Suprapubic skin (tissue), 4 donors: ENCODE data around the gene TMEM232. TPM values are rescaled to one million over a fixed set of nuclear protein-coding genes. Genes with fewer than 3 reads are reported as not detected.

Experiments
- DNase-seq, 2 donors: peaks; one replicate each; pipeline ENCODE4 v3.0.0-alpha.2; 2019; ENCODE audit warnings: low spot score in 2 of 2
- H3K27ac ChIP-seq: fragments of 200-600 bp; sonication (generic); one replicate; pipeline ENCODE4 v1.5.1; 2019
- H3K27me3 ChIP-seq: fragments of 200-600 bp; sonication (generic); one replicate; pipeline ENCODE4 v1.5.1; 2019
- H3K36me3 ChIP-seq: fragments of 200-600 bp; sonication (generic); one replicate; pipeline ENCODE4 v1.5.1; 2019
- H3K4me1 ChIP-seq: fragments of 200-600 bp; sonication (generic); one replicate; pipeline ENCODE4 v1.5.1; 2019
- H3K4me3 ChIP-seq: fragments of 200-600 bp; sonication (generic); one replicate; pipeline ENCODE4 v1.5.1; 2019; ENCODE audit warnings: mild to moderate bottlenecking
- H3K9me3 ChIP-seq: fragments of 200-600 bp; sonication (generic); one replicate; pipeline ENCODE4 v1.5.1; 2019
- EP300 ChIP-seq: sonication (generic); formaldehyde crosslinking; IDR thresholded peaks from one replicate; pipeline ENCODE4 v1.6.1; 2017; ENCODE audit warnings: antibody characterized with exemption
- POLR2A ChIP-seq, 2 donors: fragments of 450-650 bp; IDR thresholded peaks; one replicate each; pipeline ENCODE4 v1.6.1; 2017; ENCODE audit warnings: antibody characterized with exemption in 2 of 2, mild to moderate bottlenecking in 2 of 2, moderate library complexity in 2 of 2
- POLR2AphosphoS5 ChIP-seq, 3 donors: sonication (generic); formaldehyde crosslinking; IDR thresholded peaks; one replicate each; pipeline ENCODE4 v1.6.1; 2017; ENCODE audit warnings: antibody characterized with exemption in 3 of 3
- WGBS: methylation state at CpG from one replicate; pipeline ENCODE4 v1.1.5; 2018; 5-methylcytosine and 5-hydroxymethylcytosine counted together
- total RNA-seq, 4 donors: library from RNA; depleted of rRNA; stranded (reverse); fragments of >200 nt; gene quantifications; one replicate each; pipeline ENCODE4 v1.1.0, GENCODE V29; 2016
- TF ChIP-seq, protein P1 (sequence below), 2 donors: fragments of 200-600 bp in 1 of 2; fragments of 450-650 bp in 1 of 2; sonication (generic) in 1 of 2; IDR thresholded peaks; one replicate each; pipeline ENCODE4 v1.5.1; 2016 to 2019; ENCODE audit warnings: antibody characterized with exemption in 2 of 2, mild to moderate bottlenecking in 1 of 2, moderate library complexity in 1 of 2

Gene TMEM232
- total RNA-seq, 4 donors from 2014 or later: 0.76 to 1.9 (median 0.98) TPM

DNA sequence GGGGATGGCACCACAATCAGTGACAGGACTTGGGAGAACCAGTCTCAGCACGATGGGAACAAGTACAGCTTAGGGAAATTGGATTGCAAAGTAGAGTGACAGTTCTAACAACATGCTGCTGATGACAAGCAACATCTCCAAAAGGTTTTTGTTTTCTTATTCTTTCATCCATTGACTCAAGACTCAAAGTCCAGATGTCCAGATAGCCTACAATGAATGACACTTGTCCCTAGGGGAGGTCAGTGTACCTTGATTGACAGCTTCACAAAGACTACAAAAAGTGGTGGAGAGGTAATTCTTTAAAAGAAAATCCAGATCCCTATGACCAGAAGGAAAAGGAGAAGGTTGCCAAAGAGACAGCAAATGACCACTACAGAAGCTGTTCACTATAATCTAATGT lies 323.9 kb downstream of the TMEM232 start:
- H3K36me3 ChIP-seq: no peaks in the 10 kb centered on the region
- 79% methylated on average over 1 of the region's 1 CpG for WGBS
- H3K4me1 ChIP-seq: no peaks in the 10 kb centered on the region
- DNase-seq: no peak
- H3K9me3 ChIP-seq: no peaks in the 10 kb centered on the region
- H3K27me3 ChIP-seq: no peaks in the 10 kb centered on the region
- H3K27ac ChIP-seq: no peak overlapping the region
- no peak for TF ChIP-seq POLR2A (IDR thresholded peaks at IDR 0.05)
- TF ChIP-seq, protein P1, sequence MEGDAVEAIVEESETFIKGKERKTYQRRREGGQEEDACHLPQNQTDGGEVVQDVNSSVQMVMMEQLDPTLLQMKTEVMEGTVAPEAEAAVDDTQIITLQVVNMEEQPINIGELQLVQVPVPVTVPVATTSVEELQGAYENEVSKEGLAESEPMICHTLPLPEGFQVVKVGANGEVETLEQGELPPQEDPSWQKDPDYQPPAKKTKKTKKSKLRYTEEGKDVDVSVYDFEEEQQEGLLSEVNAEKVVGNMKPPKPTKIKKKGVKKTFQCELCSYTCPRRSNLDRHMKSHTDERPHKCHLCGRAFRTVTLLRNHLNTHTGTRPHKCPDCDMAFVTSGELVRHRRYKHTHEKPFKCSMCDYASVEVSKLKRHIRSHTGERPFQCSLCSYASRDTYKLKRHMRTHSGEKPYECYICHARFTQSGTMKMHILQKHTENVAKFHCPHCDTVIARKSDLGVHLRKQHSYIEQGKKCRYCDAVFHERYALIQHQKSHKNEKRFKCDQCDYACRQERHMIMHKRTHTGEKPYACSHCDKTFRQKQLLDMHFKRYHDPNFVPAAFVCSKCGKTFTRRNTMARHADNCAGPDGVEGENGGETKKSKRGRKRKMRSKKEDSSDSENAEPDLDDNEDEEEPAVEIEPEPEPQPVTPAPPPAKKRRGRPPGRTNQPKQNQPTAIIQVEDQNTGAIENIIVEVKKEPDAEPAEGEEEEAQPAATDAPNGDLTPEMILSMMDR (IDR thresholded peaks at IDR 0.05): no peak
- no peak for TF ChIP-seq EP300
- TF ChIP-seq POLR2AphosphoS5 (IDR thresholded peaks at IDR 0.05): no peak
- no peak overlapping the region for H3K4me3 ChIP-seq

GRCh38 chr5:110401881-110402280 lies 324.6 kb downstream of the TMEM232 start:
- no peaks in the 10 kb centered on the region for H3K27me3 ChIP-seq
- H3K36me3 ChIP-seq: no peaks in the 10 kb centered on the region
- no peaks in the 10 kb centered on the region for H3K4me1 ChIP-seq
- H3K4me3 ChIP-seq: no peak overlapping the region
- no peak overlapping the region for H3K27ac ChIP-seq
- 67% methylated on average over 4 of the region's 4 CpGs for WGBS
- DNase-seq: no peak
- H3K9me3 ChIP-seq: no peaks in the 10 kb centered on the region
- TF ChIP-seq, protein P1 (IDR thresholded peaks at IDR 0.05): no peak

GRCh38 chr5:110398951-110399350 lies 327.5 kb downstream of the TMEM232 start:
- no peaks in the 10 kb centered on the region for H3K9me3 ChIP-seq
- H3K36me3 ChIP-seq: no peaks in the 10 kb centered on the region
- H3K4me1 ChIP-seq: no peaks in the 10 kb centered on the region
- no peaks in the 10 kb centered on the region for H3K27me3 ChIP-seq
- H3K27ac ChIP-seq: no peak overlapping the region
- WGBS: 82% methylated on average over 2 of the region's 2 CpGs
- TF ChIP-seq POLR2A (IDR thresholded peaks at IDR 0.05): no peak
- TF ChIP-seq POLR2AphosphoS5 (IDR thresholded peaks at IDR 0.05): no peak
- no peak overlapping the region for H3K4me3 ChIP-seq
- no peak for DNase-seq

GRCh38 chr5:110397281-110397680 lies 329.2 kb downstream of the TMEM232 start:
- WGBS: 88% methylated on average over 1 of the region's 1 CpG
- H3K27ac ChIP-seq: no peak overlapping the region
- H3K9me3 ChIP-seq: no peaks in the 10 kb centered on the region
- no peaks in the 10 kb centered on the region for H3K27me3 ChIP-seq
- TF ChIP-seq, protein P1 (IDR thresholded peaks at IDR 0.05): no peak
- TF ChIP-seq POLR2A (IDR thresholded peaks at IDR 0.05): no peak
- TF ChIP-seq POLR2AphosphoS5 (IDR thresholded peaks at IDR 0.05): no peak
- no peak for TF ChIP-seq EP300
- no peak for DNase-seq
- H3K36me3 ChIP-seq: no peaks in the 10 kb centered on the region
- H3K4me3 ChIP-seq: no peak overlapping the region
- no peaks in the 10 kb centered on the region for H3K4me1 ChIP-seq

- no peak overlapping the region for H3K27ac ChIP-seq
- H3K4me1 ChIP-seq: no peaks in the 10 kb centered on the region
- H3K4me3 ChIP-seq: no peak overlapping the region
- H3K9me3 ChIP-seq: no peaks in the 10 kb centered on the region
- no peaks in the 10 kb centered on the region for H3K27me3 ChIP-seq
- TF ChIP-seq, protein P1 (IDR thresholded peaks at IDR 0.05): no peak
- TF ChIP-seq EP300 (no peak), POLR2A (IDR thresholded peaks at IDR 0.05) (no peak), POLR2AphosphoS5 (IDR thresholded peaks at IDR 0.05) (no peak)
- DNase-seq: no peak
- no peaks in the 10 kb centered on the region for H3K36me3 ChIP-seq
Observed at GRCh38 chr5:110386782-110387181, 339.7 kb downstream of the TMEM232 start.

- no peak for DNase-seq
- H3K27ac ChIP-seq: no peak overlapping the region
- H3K36me3 ChIP-seq: no peaks in the 10 kb centered on the region
- no peaks in the 10 kb centered on the region for H3K27me3 ChIP-seq
- H3K4me1 ChIP-seq: no peaks in the 10 kb centered on the region
- no peaks in the 10 kb centered on the region for H3K9me3 ChIP-seq
- no peak overlapping the region for H3K4me3 ChIP-seq
- no peak for TF ChIP-seq EP300
- TF ChIP-seq POLR2A (IDR thresholded peaks at IDR 0.05): no peak
- TF ChIP-seq, protein P1 (IDR thresholded peaks at IDR 0.05): no peak
- TF ChIP-seq POLR2AphosphoS5 (IDR thresholded peaks at IDR 0.05): no peak
Observed at GRCh38 chr5:110383231-110383630, 343.2 kb downstream of the TMEM232 start.
